ENCODE results near the gene GH2. TPM values are rescaled to one million over a fixed set of nuclear protein-coding genes. Genes with fewer than 3 reads are reported as not detected.
"Not testable (repeated sequence)": the region's sequence is repeated elsewhere in the genome, so short reads cannot be mapped to it uniquely, and the experiment has no call there.

The GH2 gene
- total RNA-seq, 4 donors from 2014 or later, result not detected

DNA sequence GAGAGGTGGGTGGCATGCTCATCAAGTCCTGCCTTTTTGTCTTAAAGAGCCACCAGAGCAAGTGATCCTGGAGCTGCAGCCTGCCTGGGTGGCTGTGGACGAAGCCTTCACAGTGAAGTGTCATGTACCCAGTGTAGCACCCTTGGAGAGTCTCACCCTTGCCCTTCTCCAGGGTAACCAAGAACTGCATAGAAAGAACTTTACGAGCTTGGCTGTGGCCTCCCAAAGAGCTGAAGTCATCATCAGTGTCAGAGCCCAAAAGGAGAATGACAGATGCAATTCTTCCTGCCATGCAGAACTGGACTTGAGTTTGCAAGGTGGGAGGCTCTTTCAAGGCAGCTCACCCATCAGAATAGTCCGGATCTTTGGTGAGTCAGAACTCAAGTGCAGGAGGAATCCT lies 22.5 kb downstream of the GH2 start:
- ATAC-seq, result no peak
- no peak overlapping the region for H3K4me3 ChIP-seq
- no peaks in the 10 kb centered on the region for H3K9me3 ChIP-seq
- TF ChIP-seq CTCF (IDR thresholded peaks at IDR 0.05 in 4 of 5, conservative IDR thresholded peaks at IDR 0.05 in 1 of 5) (no peak), POLR2A (IDR thresholded peaks at IDR 0.05) (no peak)
- intact Hi-C loops (cut with DNase I; ENCODE audit: low total_unique reads), result no loop called here
- H3K27me3 ChIP-seq, result no peaks in the 10 kb centered on the region
- in situ Hi-C loops (cut with MboI; ENCODE audit: low sequenced_read_pairs in 4 of 4), result no loop called here
- DNase-seq, result no peak
- no peaks in the 10 kb centered on the region for H3K4me1 ChIP-seq
- no peak overlapping the region for H3K27ac ChIP-seq
- no peaks in the 10 kb centered on the region for H3K36me3 ChIP-seq

DNA sequence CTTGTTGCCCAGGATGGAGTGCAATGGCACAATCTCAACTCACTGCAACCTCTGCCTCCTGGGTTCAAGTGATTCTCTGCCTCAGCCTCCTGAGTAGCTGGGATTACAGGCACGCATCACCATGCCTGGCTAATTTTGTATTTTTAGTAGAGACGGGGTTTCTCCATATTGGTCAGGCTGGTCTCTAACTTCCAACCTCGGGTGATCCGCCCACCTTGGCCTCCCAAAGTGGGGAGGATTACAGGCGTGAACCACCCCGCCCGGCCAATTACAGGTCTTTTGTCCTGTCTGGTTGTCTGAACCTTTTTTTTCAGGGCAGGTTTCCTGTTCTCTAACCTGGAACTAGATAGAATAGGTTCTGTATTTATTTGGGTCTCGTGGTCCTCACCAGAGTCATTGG lies 25.3 kb downstream of the GH2 start:
- DNase-seq; H3K27me3 ChIP-seq; H3K4me1 ChIP-seq; ATAC-seq; H3K36me3 ChIP-seq; intact Hi-C loops (cut with DNase I; ENCODE audit: low total_unique reads); H3K27ac ChIP-seq; H3K9me3 ChIP-seq; in situ Hi-C loops (cut with MboI; ENCODE audit: low sequenced_read_pairs in 4 of 4); H3K4me3 ChIP-seq: not testable (repeated sequence)

DNA sequence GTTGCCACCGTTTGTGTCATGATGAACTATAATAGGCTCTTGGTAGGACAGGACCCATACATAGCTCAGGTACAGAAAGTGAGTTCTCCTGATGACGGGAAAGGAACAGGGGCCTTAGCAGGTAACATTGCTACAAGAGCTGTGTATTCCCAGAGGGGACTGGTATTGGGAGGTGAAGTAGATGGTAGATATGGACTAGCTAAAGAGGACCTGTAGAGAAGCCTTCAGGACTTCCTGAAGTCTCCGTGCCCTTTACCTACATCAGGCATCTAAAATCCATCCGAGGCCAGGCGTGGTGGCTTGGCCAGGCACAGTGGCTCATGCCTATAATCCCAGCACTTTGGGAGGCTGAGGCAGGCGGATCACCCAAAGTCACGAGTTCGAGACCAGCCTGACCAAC lies 26.6 kb downstream of the GH2 start:
- Histone ChIP-seq H3K36me3 (no peaks in the 10 kb centered on the region), H3K4me3 (no peak overlapping the region), H3K27me3 (no peaks in the 10 kb centered on the region), H3K27ac (no peak overlapping the region), H3K4me1 (no peaks in the 10 kb centered on the region), H3K9me3 (no peaks in the 10 kb centered on the region)
- DNase-seq (no peak), ATAC-seq (no peak)
- intact Hi-C loops (cut with DNase I; ENCODE audit: low total_unique reads) (no loop called here), in situ Hi-C loops (cut with MboI; ENCODE audit: low sequenced_read_pairs in 4 of 4) (no loop called here)
- TF ChIP-seq CTCF (IDR thresholded peaks at IDR 0.05 in 4 of 5, conservative IDR thresholded peaks at IDR 0.05 in 1 of 5) (no peak), POLR2A (IDR thresholded peaks at IDR 0.05) (no peak)

- in situ Hi-C loops (cut with MboI; ENCODE audit: low sequenced_read_pairs in 4 of 4) (no loop called here), intact Hi-C loops (cut with DNase I; ENCODE audit: low total_unique reads) (no loop called here)
- Histone ChIP-seq H3K27me3 (no peaks in the 10 kb centered on the region), H3K36me3 (no peaks in the 10 kb centered on the region), H3K4me1 (no peaks in the 10 kb centered on the region), H3K9me3 (no peaks in the 10 kb centered on the region), H3K27ac (no peak overlapping the region), H3K4me3 (no peak overlapping the region)
- ATAC-seq, result no peak
- DNase-seq, result no peak
- TF ChIP-seq CTCF (IDR thresholded peaks at IDR 0.05 in 4 of 5, conservative IDR thresholded peaks at IDR 0.05 in 1 of 5) (no peak), POLR2A (IDR thresholded peaks at IDR 0.05) (no peak)
Measured at GRCh38 chr17:63854709-63855108, 27.0 kb downstream of the GH2 start.

GRCh38 chr17:63853260-63853659 lies 28.5 kb downstream of the GH2 start:
- no peaks in the 10 kb centered on the region for H3K36me3 ChIP-seq
- no peaks in the 10 kb centered on the region for H3K9me3 ChIP-seq
- DNase-seq (no peak), ATAC-seq (no peak)
- H3K4me3 ChIP-seq, result no peak overlapping the region
- intact Hi-C loops (cut with DNase I; ENCODE audit: low total_unique reads), result no loop called here
- no peaks in the 10 kb centered on the region for H3K27me3 ChIP-seq
- TF ChIP-seq CTCF (IDR thresholded peaks at IDR 0.05 in 4 of 5, conservative IDR thresholded peaks at IDR 0.05 in 1 of 5), result no peak
- TF ChIP-seq POLR2A (IDR thresholded peaks at IDR 0.05), result no peak
- in situ Hi-C loops (cut with MboI; ENCODE audit: low sequenced_read_pairs in 4 of 4), result no loop called here
- peaks cover 3 to 5% of the 10 kb centered on the region in 2 donors for H3K4me1 ChIP-seq
- no peak overlapping the region for H3K27ac ChIP-seq
